K562 (cell line): Measurements from ENCODE around the gene ALKBH2. TPM values are rescaled to one million over a fixed set of nuclear protein-coding genes. Genes with fewer than 3 reads are reported as not detected.

Experiments used
- ATAC-seq: fragments of 200-7000 bp; cut with Tn5 transposase; 3 replicates; pipeline ENCODE4 v1.9.1; 2020; ENCODE audit warnings: moderate library complexity
- BruUV-seq: library from RNA; stranded (reverse); fragments of 400-500 nt; replicated peaks from 2 replicates; lab custom pipeline; 2021; lab: Mats Ljungman, UMichigan
- CTCF ChIA-PET: fragments of 300-600 bp; formaldehyde crosslinking; extraction: SDS; loops from one replicate; lab custom pipeline; 2021; ENCODE audit warnings: low intra/inter-chr PET ratio; lab: Yijun Ruan, JAX
- POLR2A ChIA-PET: fragments of 300-600, 350-650 bp; sonication (Branson Sonifier 250); formaldehyde crosslinking; extraction: SDS; loops from one replicate; lab custom pipeline; 2021; ENCODE audit warnings: antibody characterized with exemption, inconsistent platforms; lab: Yijun Ruan, JAX
- DNase-seq, 4 experiments: peaks; one replicate each; pipeline versions ENCODE4 v3.0.0 to v3.0.0-alpha.2; 2011 to 2018; ENCODE audit warnings: low spot score in 3 of 4, mixed read lengths in 3 of 4; ENCODE audit errors: extremely low read depth in 1 of 4
- FAIRE-seq: peaks from 2 replicates; lab custom pipeline; 2011; peaks lifted over from hg19 to GRCh38; lab: Jason Lieb, UNC
- H2AFZ ChIP-seq: 2 replicates; pipeline ENCODE4 v1.6.0; 2011; ENCODE audit warnings: low read depth, low read length, control low read depth, inconsistent platforms
- H3K27ac ChIP-seq: fragments of 200-600 bp; 3 replicates; pipeline ENCODE4 v1.8.0; 2011; ENCODE audit warnings: low read depth, mild to moderate bottlenecking, control low read depth, inconsistent platforms, low read length, moderate library complexity, mixed read lengths; ENCODE audit errors: extremely low read depth
- H3K27me3 ChIP-seq, 2 experiments: fragments of 300-600 bp in 1 of 2; 2 replicates in 1 of 2; 3 replicates in 1 of 2; pipeline versions ENCODE4 v1.6.0 to v1.8.0; 2011; ENCODE audit warnings: inconsistent platforms in 2 of 2, low read length in 2 of 2, mild to moderate bottlenecking in 1 of 2, mixed read lengths in 1 of 2, moderate library complexity in 1 of 2; ENCODE audit not compliant: control insufficient read depth in 2 of 2, insufficient read depth in 2 of 2
- H3K36me3 ChIP-seq: fragments of 300-600 bp; 3 replicates; pipeline ENCODE4 v1.8.0; 2011; ENCODE audit warnings: mild to moderate bottlenecking, low read length, inconsistent platforms; ENCODE audit not compliant: control insufficient read depth, insufficient read depth
- H3K4me1 ChIP-seq, 2 experiments: fragments of 200-600 bp in 1 of 2; replicated peaks in 1 of 2; 2 replicates in 1 of 2; 3 replicates in 1 of 2; pipeline versions ENCODE4 v1.5.1 to v1.8.0; 2011; ENCODE audit warnings: inconsistent platforms in 2 of 2, low read length in 2 of 2, mild to moderate bottlenecking in 1 of 2, mixed read lengths in 1 of 2, moderate library complexity in 1 of 2; ENCODE audit not compliant: control insufficient read depth in 2 of 2, insufficient read depth in 2 of 2
- H3K4me2 ChIP-seq: 2 replicates; pipeline ENCODE4 v1.6.1; 2011; ENCODE audit warnings: low read length, control low read depth, inconsistent platforms, mixed read lengths; ENCODE audit not compliant: insufficient read depth
- H3K4me3 ChIP-seq: fragments of 200-600 bp; sonication (generic), shearing (Covaris generic); 2 replicates; pipeline ENCODE4 v1.5.1; 2016; ENCODE audit warnings: control low read depth, inconsistent platforms
- H3K79me2 ChIP-seq: fragments of 200-600 bp; 3 replicates; pipeline ENCODE4 v1.8.0; 2011; ENCODE audit warnings: low read length, inconsistent platforms; ENCODE audit not compliant: control insufficient read depth, insufficient read depth
- H3K9ac ChIP-seq, 2 experiments: 2 replicates each; pipeline versions ENCODE4 v1.6.0 to v1.6.1; 2011; ENCODE audit warnings: low read depth in 2 of 2, low read length in 2 of 2, control low read depth in 1 of 2, inconsistent platforms in 1 of 2, mild to moderate bottlenecking in 1 of 2, mixed read lengths in 1 of 2; ENCODE audit not compliant: insufficient read depth in 1 of 2
- H3K9me1 ChIP-seq: one replicate; pipeline ENCODE4 v1.6.0; 2011; ENCODE audit warnings: inconsistent platforms, mild to moderate bottlenecking, low read length, moderate library complexity; ENCODE audit not compliant: control insufficient read depth, insufficient read depth
- H3K9me3 ChIP-seq: replicated peaks from 2 replicates; pipeline ENCODE4 v1.5.1; 2011; ENCODE audit warnings: low read depth, low read length, inconsistent platforms; ENCODE audit not compliant: control insufficient read depth, insufficient read depth
- H4K20me1 ChIP-seq: replicated peaks from 2 replicates; pipeline ENCODE4 v1.6.1; 2011; ENCODE audit warnings: low read length, inconsistent platforms, mixed read lengths; ENCODE audit not compliant: control insufficient read depth, insufficient read depth
- ZSCAN32 ChIP-seq: fragments of 450-650 bp; formaldehyde crosslinking; IDR thresholded peaks from 2 replicates; pipeline ENCODE4 v1.4.0; 2020; ENCODE audit warnings: mild to moderate bottlenecking, moderate library complexity
- WGBS: fragments of 100-300 bp; shearing (Covaris generic); methylation state at CpG from one replicate; pipeline ENCODE4 v1.1.6; 2016; ENCODE audit warnings: low coverage, mixed read lengths; ENCODE audit not compliant: insufficient coverage; ENCODE audit errors: missing lambda C conversion rate; 5-methylcytosine and 5-hydroxymethylcytosine counted together
- in situ Hi-C: fragments of 300-500 bp; cut with MboI; formaldehyde crosslinking; loops from 4 replicates; pipeline ENCODE4 v1.15.0; 2018; ENCODE audit warnings: inconsistent platforms, mixed read lengths
- intact Hi-C: fragments of 100-400 bp; cut with micrococcal nuclease; formaldehyde crosslinking; loops from 2 replicates; pipeline ENCODE4 v1.14.2; 2022
- polyA plus RNA-seq, 8 experiments: library from polyadenylated mRNA; depleted of rRNA in 4 of 8; stranded (reverse) in 5 of 8; unstranded in 3 of 8; fragments of >200 nt; fragmentation: Nextera tagmentation in 2 of 8; fragmentation: Illumina TruSeq in 1 of 8; extraction: Ambion mirVana in 2 of 8; extraction: Trizol in 1 of 8; gene quantifications; 2 replicates each; pipeline versions ENCODE4 v1.2.1 to v1.2.3, GENCODE V29; 2011 to 2014; ENCODE audit warnings: inconsistent platforms in 1 of 8, missing spikeins in 1 of 8
- total RNA-seq, 7 experiments: library from RNA; depleted of rRNA in 6 of 7; stranded (reverse); fragments of >200 nt in 6 of 7; fragmentation: Illumina TruSeq in 2 of 7; extraction: Trizol in 2 of 7; gene quantifications; 2 replicates each; pipeline versions ENCODE4 v1.2.1 to v1.2.3, GENCODE V29; 2011 to 2021; ENCODE audit warnings: low replicate concordance in 1 of 7
- TF ChIP-seq, protein P1 (sequence below), 2 experiments: fragments of 450-650 bp in 1 of 2; sonication (generic) in 1 of 2; formaldehyde crosslinking in 1 of 2; IDR thresholded peaks; 2 replicates each; pipeline versions ENCODE4 v1.7.1 to v1.9.0; 2016 to 2022; ENCODE audit warnings: inconsistent platforms in 1 of 2, mild to moderate bottlenecking in 1 of 2, missing genetic modification reagents in 1 of 2

The ALKBH2 gene
- total and polyA plus RNA-seq, 9 of the 15 experiments (the other 6 are each of a cell fraction or from before 2014, with no cell fraction given), result 5.9 to 56.1 (median 41.9) TPM

DNA sequence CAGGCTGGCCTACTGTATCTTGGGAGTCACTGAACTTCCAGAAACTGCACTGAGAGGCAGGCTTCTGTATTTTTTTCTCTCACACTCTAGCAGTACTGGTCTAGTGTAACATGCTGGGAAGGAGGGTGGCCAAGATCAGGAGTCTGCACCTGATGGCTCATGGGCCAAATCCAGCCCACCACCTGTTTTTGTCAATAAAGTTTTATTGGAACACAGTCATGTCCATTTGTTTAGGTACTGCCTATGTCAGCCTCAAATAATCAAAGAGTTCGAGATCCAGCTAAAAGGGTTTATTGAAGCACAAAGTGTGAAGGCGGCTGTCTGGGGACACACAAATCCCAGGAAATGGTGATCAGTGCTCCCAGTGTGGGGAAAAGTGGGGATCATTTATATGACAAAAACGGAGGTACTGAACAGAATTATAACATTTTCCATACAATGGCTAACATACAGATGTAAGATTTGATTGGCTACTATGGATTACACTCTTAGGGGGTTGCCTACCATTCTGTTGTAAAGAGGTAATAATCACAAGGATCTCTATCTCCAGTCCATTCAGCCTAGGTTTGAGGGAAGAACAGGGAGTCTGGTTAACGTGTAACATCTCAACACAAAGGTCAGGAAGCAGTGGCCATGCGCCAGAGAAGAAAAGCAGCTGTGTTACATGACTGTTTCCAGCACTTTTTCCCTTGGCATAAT lies 28.0 kb downstream of the ALKBH2 start:
- no peak overlapping the region for H3K9ac ChIP-seq
- BruUV-seq, result no TSS peak
- H3K4me2 ChIP-seq, result no peak overlapping the region
- no peak for DNase-seq
- CTCF ChIA-PET, result no interaction called here
- no peak for FAIRE-seq
- H4K20me1 ChIP-seq, result no peaks in the 10 kb centered on the region
- H3K4me1 ChIP-seq, result no peaks in the 10 kb centered on the region
- H3K27ac ChIP-seq, result no peak overlapping the region
- no peak for ATAC-seq
- TF ChIP-seq, protein P1, sequence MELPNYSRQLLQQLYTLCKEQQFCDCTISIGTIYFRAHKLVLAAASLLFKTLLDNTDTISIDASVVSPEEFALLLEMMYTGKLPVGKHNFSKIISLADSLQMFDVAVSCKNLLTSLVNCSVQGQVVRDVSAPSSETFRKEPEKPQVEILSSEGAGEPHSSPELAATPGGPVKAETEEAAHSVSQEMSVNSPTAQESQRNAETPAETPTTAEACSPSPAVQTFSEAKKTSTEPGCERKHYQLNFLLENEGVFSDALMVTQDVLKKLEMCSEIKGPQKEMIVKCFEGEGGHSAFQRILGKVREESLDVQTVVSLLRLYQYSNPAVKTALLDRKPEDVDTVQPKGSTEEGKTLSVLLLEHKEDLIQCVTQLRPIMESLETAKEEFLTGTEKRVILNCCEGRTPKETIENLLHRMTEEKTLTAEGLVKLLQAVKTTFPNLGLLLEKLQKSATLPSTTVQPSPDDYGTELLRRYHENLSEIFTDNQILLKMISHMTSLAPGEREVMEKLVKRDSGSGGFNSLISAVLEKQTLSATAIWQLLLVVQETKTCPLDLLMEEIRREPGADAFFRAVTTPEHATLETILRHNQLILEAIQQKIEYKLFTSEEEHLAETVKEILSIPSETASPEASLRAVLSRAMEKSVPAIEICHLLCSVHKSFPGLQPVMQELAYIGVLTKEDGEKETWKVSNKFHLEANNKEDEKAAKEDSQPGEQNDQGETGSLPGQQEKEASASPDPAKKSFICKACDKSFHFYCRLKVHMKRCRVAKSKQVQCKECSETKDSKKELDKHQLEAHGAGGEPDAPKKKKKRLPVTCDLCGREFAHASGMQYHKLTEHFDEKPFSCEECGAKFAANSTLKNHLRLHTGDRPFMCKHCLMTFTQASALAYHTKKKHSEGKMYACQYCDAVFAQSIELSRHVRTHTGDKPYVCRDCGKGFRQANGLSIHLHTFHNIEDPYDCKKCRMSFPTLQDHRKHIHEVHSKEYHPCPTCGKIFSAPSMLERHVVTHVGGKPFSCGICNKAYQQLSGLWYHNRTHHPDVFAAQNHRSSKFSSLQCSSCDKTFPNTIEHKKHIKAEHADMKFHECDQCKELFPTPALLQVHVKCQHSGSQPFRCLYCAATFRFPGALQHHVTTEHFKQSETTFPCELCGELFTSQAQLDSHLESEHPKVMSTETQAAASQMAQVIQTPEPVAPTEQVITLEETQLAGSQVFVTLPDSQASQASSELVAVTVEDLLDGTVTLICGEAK (IDR thresholded peaks at IDR 0.05), result peak; percentile 96
- TF ChIP-seq, protein P1 (CRISPR knock-in tag; IDR thresholded peaks at IDR 0.05), result peak; percentile 96
- TF ChIP-seq ZSCAN32 (CRISPR knock-in tag), result no peak
- H3K9me1 ChIP-seq, result no peaks in the 10 kb centered on the region
- no peak overlapping the region for H3K4me3 ChIP-seq
- H3K27me3 ChIP-seq, result no peaks in the 10 kb centered on the region
- intact Hi-C loops (no loop called here), in situ Hi-C loops (no loop called here)
- no peaks in the 10 kb centered on the region for H3K79me2 ChIP-seq
- POLR2A ChIA-PET, result interaction anchor here (1.5 kb wide), 1 partner anchor 12 kb away, joined by 4 read pairs; no protein-coding TSS in a partner anchor
- peaks cover 16% of the 10 kb centered on the region; the same call in 2 of the 3 replicates for H3K36me3 ChIP-seq
- no peak overlapping the region for H2AFZ ChIP-seq
- H3K9me3 ChIP-seq, result no peaks in the 10 kb centered on the region
- whole genome bisulfite sequencing, result 58% methylated on average over 4 of the region's 5 CpGs
